Memory B cell (primary cell): ENCODE data around the gene WDR81.
"Not testable (repeated sequence)": the region's sequence is repeated elsewhere in the genome, so short reads cannot be mapped to it uniquely, and the experiment has no call there.

ENCODE experiments used
- ATAC-seq: fragments of 150-1000 bp; cut with Tn5 transposase; 2 replicates; pipeline ENCODE4 v1.10.0; 2021; ENCODE audit warnings: low read depth, mild to moderate bottlenecking, moderate library complexity
- DNase-seq, 2 donors: peaks; one replicate each; pipeline ENCODE4 v3.0.0; 2022; ENCODE audit warnings: low spot score in 2 of 2
- H3K27ac Mint-ChIP-seq: one replicate; pipeline ENCODE4 v1.8.0; 2022; ENCODE audit warnings: mild to moderate bottlenecking, moderate library complexity, mixed read lengths
- H3K27me3 Mint-ChIP-seq: one replicate; pipeline ENCODE4 v1.8.0; 2022; ENCODE audit warnings: mixed read lengths
- H3K36me3 Mint-ChIP-seq: one replicate; pipeline ENCODE4 v1.8.0; 2022; ENCODE audit warnings: mild to moderate bottlenecking, mixed read lengths
- H3K4me1 Mint-ChIP-seq: one replicate; pipeline ENCODE4 v1.8.0; 2022; ENCODE audit warnings: mixed read lengths
- H3K4me3 Mint-ChIP-seq: one replicate; pipeline ENCODE4 v1.8.0; 2022; ENCODE audit warnings: mild to moderate bottlenecking, moderate library complexity, mixed read lengths
- H3K9me3 Mint-ChIP-seq: one replicate; pipeline ENCODE4 v1.8.0; 2022; ENCODE audit warnings: mixed read lengths

The WDR81 gene

GRCh38 chr17:1764705-1765104 lies 40.2 kb downstream of the WDR81 start:
- Mint-ChIP-seq H3K4me3 (peak overlapping the region; percentile 15), H3K27ac (peak overlapping the region; percentile 68), H3K4me1 (peaks cover 26% of the 10 kb centered on the region)
- not testable (repeated sequence) for H3K9me3 Mint-ChIP-seq, DNase-seq, ATAC-seq, H3K36me3 Mint-ChIP-seq, H3K27me3 Mint-ChIP-seq

- no peaks in the 10 kb centered on the region for H3K9me3 Mint-ChIP-seq
- ATAC-seq (no peak), DNase-seq (no peak)
- no peaks in the 10 kb centered on the region for H3K27me3 Mint-ChIP-seq
- no peak overlapping the region for H3K27ac Mint-ChIP-seq
- H3K4me1 Mint-ChIP-seq, result peaks cover 31% of the 10 kb centered on the region
- no peaks in the 10 kb centered on the region for H3K36me3 Mint-ChIP-seq
- no peak overlapping the region for H3K4me3 Mint-ChIP-seq
These were observed 41.1 kb downstream of the WDR81 start for GRCh38 chr17:1765576-1765975.

- Mint-ChIP-seq H3K4me1 (peaks cover 34% of the 10 kb centered on the region), H3K4me3 (no peak overlapping the region), H3K27me3 (no peaks in the 10 kb centered on the region), H3K27ac (no peak overlapping the region), H3K9me3 (no peaks in the 10 kb centered on the region), H3K36me3 (no peaks in the 10 kb centered on the region)
- DNase-seq (no peak), ATAC-seq (no peak)
These were observed 42.1 kb downstream of the WDR81 start for GRCh38 chr17:1766382-1767135.

GRCh38 chr17:1767358-1767757 lies 42.9 kb downstream of the WDR81 start:
- Mint-ChIP-seq H3K27ac (no peak overlapping the region), H3K4me1 (peaks cover 29% of the 10 kb centered on the region), H3K36me3 (no peaks in the 10 kb centered on the region), H3K4me3 (no peak overlapping the region), H3K9me3 (no peaks in the 10 kb centered on the region), H3K27me3 (no peaks in the 10 kb centered on the region)
- ATAC-seq (no peak), DNase-seq (no peak)

- no peak overlapping the region for H3K27ac Mint-ChIP-seq
- peak; percentile 58 for ATAC-seq
- H3K27me3 Mint-ChIP-seq, result no peaks in the 10 kb centered on the region
- no peaks in the 10 kb centered on the region for H3K9me3 Mint-ChIP-seq
- H3K36me3 Mint-ChIP-seq, result no peaks in the 10 kb centered on the region
- H3K4me3 Mint-ChIP-seq, result peak overlapping the region; percentile 68
- H3K4me1 Mint-ChIP-seq, result peaks cover 14% of the 10 kb centered on the region
- peak in 1 of 2 donors; percentile 28 for DNase-seq
These were observed 45.4 kb downstream of the WDR81 start for GRCh38 chr17:1769822-1770477.

GRCh38 chr17:1773000-1773695 lies 48.6 kb downstream of the WDR81 start:
- H3K4me1 Mint-ChIP-seq, DNase-seq, H3K36me3 Mint-ChIP-seq, H3K9me3 Mint-ChIP-seq, H3K4me3 Mint-ChIP-seq, H3K27me3 Mint-ChIP-seq: not testable (repeated sequence)
- peak; percentile 22 for ATAC-seq
- H3K27ac Mint-ChIP-seq, result peak overlapping the region; percentile 74

GRCh38 chr17:1773696-1774181 lies 49.2 kb downstream of the WDR81 start:
- Mint-ChIP-seq H3K4me3 (no peak overlapping the region), H3K4me1 (peaks cover 8% of the 10 kb centered on the region), H3K36me3 (no peaks in the 10 kb centered on the region), H3K27me3 (no peaks in the 10 kb centered on the region), H3K9me3 (no peaks in the 10 kb centered on the region), H3K27ac (peak overlapping the region; percentile 74)
- ATAC-seq (no peak), DNase-seq (no peak)

- H3K9me3 Mint-ChIP-seq, result no peaks in the 10 kb centered on the region
- H3K4me1 Mint-ChIP-seq, result peaks cover 8% of the 10 kb centered on the region
- no peak for DNase-seq
- H3K27me3 Mint-ChIP-seq, result no peaks in the 10 kb centered on the region
- no peak for ATAC-seq
- peak overlapping the region; percentile 53 for H3K27ac Mint-ChIP-seq
- H3K4me3 Mint-ChIP-seq, result no peak overlapping the region
- no peaks in the 10 kb centered on the region for H3K36me3 Mint-ChIP-seq
These were observed 50.1 kb downstream of the WDR81 start for GRCh38 chr17:1774390-1775176.

GRCh38 chr17:1776328-1776727 lies 51.8 kb downstream of the WDR81 start:
- Mint-ChIP-seq H3K9me3 (no peaks in the 10 kb centered on the region), H3K27me3 (no peaks in the 10 kb centered on the region), H3K27ac (no peak overlapping the region), H3K36me3 (no peaks in the 10 kb centered on the region), H3K4me3 (no peak overlapping the region), H3K4me1 (peaks cover 3% of the 10 kb centered on the region)
- DNase-seq (no peak), ATAC-seq (no peak)

GRCh38 chr17:1776857-1777256 lies 52.4 kb downstream of the WDR81 start:
- DNase-seq (no peak), ATAC-seq (no peak)
- no peaks in the 10 kb centered on the region for H3K4me1 Mint-ChIP-seq
- no peaks in the 10 kb centered on the region for H3K27me3 Mint-ChIP-seq
- no peaks in the 10 kb centered on the region for H3K9me3 Mint-ChIP-seq
- H3K36me3 Mint-ChIP-seq, result peaks cover 1% of the 10 kb centered on the region
- H3K27ac Mint-ChIP-seq, result no peak overlapping the region
- no peak overlapping the region for H3K4me3 Mint-ChIP-seq

- Mint-ChIP-seq H3K27ac (no peak overlapping the region), H3K27me3 (no peaks in the 10 kb centered on the region), H3K4me3 (no peak overlapping the region), H3K9me3 (no peaks in the 10 kb centered on the region), H3K36me3 (peaks cover 2% of the 10 kb centered on the region), H3K4me1 (peaks cover 17% of the 10 kb centered on the region)
- ATAC-seq (no peak), DNase-seq (no peak)
These were observed 55.1 kb downstream of the WDR81 start for GRCh38 chr17:1779571-1780131.

- Mint-ChIP-seq H3K4me3 (peak overlapping the region; percentile 68), H3K4me1 (peaks cover 17% of the 10 kb centered on the region), H3K36me3 (peaks cover 10% of the 10 kb centered on the region), H3K9me3 (no peaks in the 10 kb centered on the region), H3K27me3 (no peaks in the 10 kb centered on the region), H3K27ac (peak overlapping the region; percentile 98)
- DNase-seq (no peak), ATAC-seq (no peak)
These were observed 57.7 kb downstream of the WDR81 start for GRCh38 chr17:1782171-1782567.

- ATAC-seq (peak; percentile 33), DNase-seq (no peak)
- H3K9me3 Mint-ChIP-seq, result no peaks in the 10 kb centered on the region
- H3K4me1 Mint-ChIP-seq, result peaks cover 17% of the 10 kb centered on the region
- no peaks in the 10 kb centered on the region for H3K27me3 Mint-ChIP-seq
- H3K27ac Mint-ChIP-seq, result peak overlapping the region; percentile 98
- peaks cover 12% of the 10 kb centered on the region for H3K36me3 Mint-ChIP-seq
- peak overlapping the region; percentile 68 for H3K4me3 Mint-ChIP-seq
These were observed 58.8 kb downstream of the WDR81 start for GRCh38 chr17:1783271-1783670.
